GM18867 (cell line): Measurements from ENCODE around the gene SPEG.
"Not testable (repeated sequence)": the region's sequence is repeated elsewhere in the genome, so short reads cannot be mapped to it uniquely, and the experiment has no call there.

Experiments
- ATAC-seq: cut with Tn5 transposase; IDR thresholded peaks from one replicate; pipeline ENCODE4 v1.9.1; 2021; ENCODE audit warnings: mild to moderate bottlenecking, moderate library complexity; ENCODE audit not compliant: unreplicated experiment

SPEG gene

GRCh38 chr2:219434718-219435525 is at the start of gene SPEG:
TSS of gene SPEG (plus strand) at chr2:219434843. CDS start at chr2:219434978, 135 bp downstream.
- ATAC-seq = no peak

GRCh38 chr2:219384859-219385258 is 49.8 kb upstream of the SPEG start:
- no peak for ATAC-seq

GRCh38 chr2:219385958-219386520 is 48.6 kb upstream of the SPEG start:
- no peak for ATAC-seq

GRCh38 chr2:219386532-219387280 is 47.9 kb upstream of the SPEG start:
- no peak for ATAC-seq

- ATAC-seq = peak; percentile 54
These were observed 47.1 kb upstream of the SPEG start, which contains the start of gene DNPEP for GRCh38 chr2:219387306-219388120. TSS of gene DNPEP (minus strand) at chr2:219387912. CDS start at chr2:219387794, 118 bp downstream.

- ATAC-seq = peak; percentile 86
These were observed 46.3 kb upstream of the SPEG start for GRCh38 chr2:219388121-219388906.

- ATAC-seq = no peak
These were observed 45.8 kb upstream of the SPEG start for GRCh38 chr2:219388907-219389156.

GRCh38 chr2:219392754-219393153 is 41.9 kb upstream of the SPEG start:
- ATAC-seq = no peak

GRCh38 chr2:219395056-219395455 is 39.6 kb upstream of the SPEG start:
- not testable (repeated sequence) for ATAC-seq

- no peak for ATAC-seq
These were observed 39.0 kb upstream of the SPEG start for GRCh38 chr2:219395609-219396008.

- ATAC-seq = no peak
These were observed 37.7 kb upstream of the SPEG start for GRCh38 chr2:219396863-219397457.

- ATAC-seq = no peak
These were observed 35.8 kb upstream of the SPEG start for GRCh38 chr2:219398721-219399363.

- no peak for ATAC-seq
These were observed 34.7 kb upstream of the SPEG start for GRCh38 chr2:219399716-219400478.

- ATAC-seq = no peak
These were observed 34.1 kb upstream of the SPEG start for GRCh38 chr2:219400562-219400961.

GRCh38 chr2:219401606-219402005 is 33.0 kb upstream of the SPEG start:
- ATAC-seq = no peak

- peak; percentile 86 for ATAC-seq
These were observed 31.8 kb upstream of the SPEG start for GRCh38 chr2:219402665-219403515.

GRCh38 chr2:219403861-219404260 is 30.8 kb upstream of the SPEG start:
- no peak for ATAC-seq
